Esophagus muscularis mucosa (tissue), 4 donors: ENCODE data around the gene SH2D7. TPM values are rescaled to one million over a fixed set of nuclear protein-coding genes. Genes with fewer than 3 reads are reported as not detected.

Experiments used
- DNase-seq: peaks from one replicate; pipeline ENCODE4 v3.0.0-alpha.2; 2017; ENCODE audit errors: extremely low spot score
- H3K27ac ChIP-seq, 4 donors: fragments of 200-600 bp; sonication (generic); replicated peaks in 1 of 4; 1 replicate in 3 of 4; 2 replicates in 1 of 4; pipeline ENCODE4 v1.5.1; 2016 to 2019; ENCODE audit warnings: mild to moderate bottlenecking in 1 of 4
- H3K27me3 ChIP-seq, 4 donors: fragments of 200-600 bp; sonication (generic); one replicate each; pipeline versions ENCODE4 v1.5.1 to v1.6.0; 2016 to 2019
- H3K36me3 ChIP-seq, 4 donors: fragments of 200-600 bp; sonication (generic); one replicate each; pipeline ENCODE4 v1.5.1; 2016 to 2019
- H3K4me1 ChIP-seq, 4 donors: fragments of 200-600 bp; sonication (generic); one replicate each; pipeline ENCODE4 v1.5.1; 2016 to 2019
- H3K4me3 ChIP-seq, 4 donors: fragments of 200-600 bp; sonication (generic); 1 replicate in 2 of 4; 2 replicates in 2 of 4; pipeline ENCODE4 v1.5.1; 2016 to 2019; ENCODE audit warnings: mild to moderate bottlenecking in 4 of 4, moderate library complexity in 1 of 4
- H3K9me3 ChIP-seq, 4 donors: fragments of 200-600 bp; sonication (generic); 1 replicate in 3 of 4; 2 replicates in 1 of 4; pipeline ENCODE4 v1.5.1; 2016 to 2019
- CTCF ChIP-seq, 3 experiments: fragments of 200-600 bp in 2 of 3; fragments of 450-650 bp in 1 of 3; sonication (generic) in 2 of 3; IDR thresholded peaks; one replicate each; pipeline ENCODE4 v1.5.1; 2017 to 2019; ENCODE audit warnings: antibody characterized with exemption in 3 of 3, mild to moderate bottlenecking in 2 of 3, moderate library complexity in 1 of 3
- EP300 ChIP-seq: sonication (generic); formaldehyde crosslinking; IDR thresholded peaks from one replicate; pipeline ENCODE4 v1.6.1; 2017; ENCODE audit warnings: antibody characterized with exemption
- POLR2A ChIP-seq: fragments of 450-650 bp; IDR thresholded peaks from one replicate; pipeline ENCODE4 v1.6.1; 2017; ENCODE audit warnings: antibody characterized with exemption, moderate library complexity, mild to moderate bottlenecking, low read depth
- POLR2AphosphoS5 ChIP-seq, 2 donors: sonication (generic); formaldehyde crosslinking; IDR thresholded peaks; one replicate each; pipeline ENCODE4 v1.6.1; 2017; ENCODE audit warnings: antibody characterized with exemption in 2 of 2
- WGBS: methylation state at CpG from one replicate; pipeline ENCODE4 v1.1.5; 2018; 5-methylcytosine and 5-hydroxymethylcytosine counted together
- intact Hi-C: fragments of 100-400 bp; cut with DNase I; formaldehyde crosslinking; loops from one replicate; pipeline ENCODE4 v1.15.1; 2023
- total RNA-seq, 4 donors: library from RNA; depleted of rRNA; stranded (reverse); fragments of >200 nt; gene quantifications; one replicate each; pipeline versions ENCODE4 v1.1.0 to v1.2.1, GENCODE V29; 2016

Gene SH2D7
- total RNA-seq, 4 donors from 2014 or later, result not detected

- H3K4me1 ChIP-seq, result peaks cover 0 to 9% (median 1%) of the 10 kb centered on the region in 4 donors
- H3K36me3 ChIP-seq, result no peaks in the 10 kb centered on the region
- H3K9me3 ChIP-seq, result no peaks in the 10 kb centered on the region
- H3K27ac ChIP-seq, result no peak overlapping the region
- H3K27me3 ChIP-seq, result no peaks in the 10 kb centered on the region
- DNase-seq, result no peak
- TF ChIP-seq POLR2AphosphoS5 (IDR thresholded peaks at IDR 0.05) (no peak), CTCF (IDR thresholded peaks at IDR 0.05) (no peak), POLR2A (no peak), EP300 (no peak)
- intact Hi-C loops, result loop anchor here (5.0 kb wide), 3 partner anchors 86 to 311 kb away; no protein-coding TSS in a partner anchor
- 90% methylated on average over 7 of the region's 10 CpGs for WGBS
- no peak overlapping the region for H3K4me3 ChIP-seq
Measured at GRCh38 chr15:78110916-78111475, 18.6 kb downstream of the SH2D7 start.

- DNase-seq, result no peak
- no peak for TF ChIP-seq CTCF (IDR thresholded peaks at IDR 0.05)
- TF ChIP-seq EP300, result no peak
- no peak for TF ChIP-seq POLR2A
- TF ChIP-seq POLR2AphosphoS5 (IDR thresholded peaks at IDR 0.05), result no peak
- intact Hi-C loops, result loop anchor here (5.0 kb wide), 3 partner anchors 86 to 311 kb away; no protein-coding TSS in a partner anchor
- Histone ChIP-seq H3K36me3 (no peaks in the 10 kb centered on the region), H3K4me3 (no peak overlapping the region), H3K27me3 (no peaks in the 10 kb centered on the region), H3K4me1 (peaks cover 0 to 9% (median 1%) of the 10 kb centered on the region in 4 donors), H3K9me3 (no peaks in the 10 kb centered on the region), H3K27ac (no peak overlapping the region)
- WGBS, result 83% methylated on average over 3 of the region's 3 CpGs
Measured at GRCh38 chr15:78111788-78112187, 19.4 kb downstream of the SH2D7 start.

GRCh38 chr15:78112551-78112950 is 20.2 kb downstream of the SH2D7 start:
- WGBS, result 75% methylated on average over 3 of the region's 3 CpGs
- DNase-seq, result no peak
- TF ChIP-seq POLR2AphosphoS5 (IDR thresholded peaks at IDR 0.05) (no peak), POLR2A (no peak), CTCF (IDR thresholded peaks at IDR 0.05) (no peak), EP300 (no peak)
- no peak overlapping the region for H3K4me3 ChIP-seq
- no peaks in the 10 kb centered on the region for H3K27me3 ChIP-seq
- H3K36me3 ChIP-seq, result no peaks in the 10 kb centered on the region
- no peaks in the 10 kb centered on the region for H3K9me3 ChIP-seq
- no peak overlapping the region for H3K27ac ChIP-seq
- intact Hi-C loops, result loop anchor here (5.0 kb wide), 3 partner anchors 85 to 310 kb away; no protein-coding TSS in a partner anchor
- H3K4me1 ChIP-seq, result peaks cover 0 to 9% (median 1%) of the 10 kb centered on the region in 4 donors

- Histone ChIP-seq H3K36me3 (no peaks in the 10 kb centered on the region), H3K4me1 (no peaks in the 10 kb centered on the region), H3K27ac (no peak overlapping the region), H3K27me3 (no peaks in the 10 kb centered on the region), H3K9me3 (no peaks in the 10 kb centered on the region), H3K4me3 (no peak overlapping the region)
- no peak for TF ChIP-seq CTCF (IDR thresholded peaks at IDR 0.05)
- intact Hi-C loops, result no loop called here
- DNase-seq, result no peak
- WGBS, result 82% methylated on average over 4 of the region's 5 CpGs
Measured at GRCh38 chr15:78120523-78120922, 28.2 kb downstream of the SH2D7 start.

GRCh38 chr15:78125267-78125666 is 32.9 kb downstream of the SH2D7 start:
- H3K36me3 ChIP-seq, result no peaks in the 10 kb centered on the region
- no peak overlapping the region for H3K27ac ChIP-seq
- WGBS, result 80% methylated on average over 3 of the region's 3 CpGs
- no peaks in the 10 kb centered on the region for H3K9me3 ChIP-seq
- no peak overlapping the region for H3K4me3 ChIP-seq
- no peaks in the 10 kb centered on the region for H3K27me3 ChIP-seq
- H3K4me1 ChIP-seq, result peaks cover 0 to under 1% (median 0%) of the 10 kb centered on the region in 4 donors
- TF ChIP-seq CTCF (IDR thresholded peaks at IDR 0.05), result no peak
- TF ChIP-seq POLR2A, result no peak
- no peak for TF ChIP-seq EP300
- no peak for TF ChIP-seq POLR2AphosphoS5 (IDR thresholded peaks at IDR 0.05)
- intact Hi-C loops, result no loop called here
- no peak for DNase-seq
